A204.1 (cell line): ENCODE results near the gene DUS1L.

Experiments
- FAIRE-seq: peaks from 2 replicates; lab custom pipeline; 2012; peaks lifted over from hg19 to GRCh38; lab: Jason Lieb, UNC

The DUS1L gene

DNA sequence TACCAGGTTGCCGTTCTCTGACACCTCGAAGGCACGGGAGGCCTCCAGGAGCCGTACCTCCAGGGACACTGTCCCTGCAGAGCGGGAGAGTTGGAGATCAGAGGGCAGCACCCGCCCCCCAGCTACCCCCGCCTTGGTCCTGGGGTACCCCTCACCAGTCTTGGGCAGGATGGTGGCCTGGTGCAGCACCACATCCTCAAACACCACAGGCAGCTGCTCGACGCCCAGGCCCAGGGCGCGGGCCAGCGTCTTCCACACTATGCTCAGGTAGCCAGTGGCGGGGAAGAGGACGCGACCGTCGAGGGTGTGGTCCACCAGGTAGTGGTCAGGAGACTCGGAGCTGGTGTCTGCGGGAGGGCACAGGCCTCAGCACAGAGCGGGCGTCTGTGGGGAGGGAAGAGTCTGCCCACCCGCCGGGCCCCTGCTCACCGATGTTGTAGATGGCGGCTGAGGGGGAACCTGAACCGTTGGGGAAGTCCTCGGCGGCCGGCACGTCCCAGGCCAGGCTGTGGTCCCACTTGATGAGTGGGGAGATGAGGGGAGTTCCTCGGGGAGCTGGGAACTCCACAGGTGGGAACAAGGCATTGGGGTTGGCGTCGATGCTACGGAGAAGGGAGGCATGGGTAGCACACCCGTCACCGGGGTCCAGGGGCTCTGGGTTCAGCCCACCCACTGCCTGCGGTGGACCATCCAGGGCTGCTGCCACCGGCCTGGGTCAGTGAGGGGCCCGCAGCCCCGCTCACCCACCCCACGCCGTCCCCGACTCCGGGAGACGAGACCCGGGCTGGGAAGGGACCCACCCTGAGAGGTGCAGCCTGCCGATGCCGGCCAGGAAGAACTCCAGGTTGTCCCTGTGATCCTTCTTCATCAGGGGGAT is 22.6 kb upstream of the DUS1L start:
- FAIRE-seq, result no peak

- FAIRE-seq, result no peak
Measured at GRCh38 chr17:82086941-82087906, 21.6 kb upstream of the DUS1L start.

DNA sequence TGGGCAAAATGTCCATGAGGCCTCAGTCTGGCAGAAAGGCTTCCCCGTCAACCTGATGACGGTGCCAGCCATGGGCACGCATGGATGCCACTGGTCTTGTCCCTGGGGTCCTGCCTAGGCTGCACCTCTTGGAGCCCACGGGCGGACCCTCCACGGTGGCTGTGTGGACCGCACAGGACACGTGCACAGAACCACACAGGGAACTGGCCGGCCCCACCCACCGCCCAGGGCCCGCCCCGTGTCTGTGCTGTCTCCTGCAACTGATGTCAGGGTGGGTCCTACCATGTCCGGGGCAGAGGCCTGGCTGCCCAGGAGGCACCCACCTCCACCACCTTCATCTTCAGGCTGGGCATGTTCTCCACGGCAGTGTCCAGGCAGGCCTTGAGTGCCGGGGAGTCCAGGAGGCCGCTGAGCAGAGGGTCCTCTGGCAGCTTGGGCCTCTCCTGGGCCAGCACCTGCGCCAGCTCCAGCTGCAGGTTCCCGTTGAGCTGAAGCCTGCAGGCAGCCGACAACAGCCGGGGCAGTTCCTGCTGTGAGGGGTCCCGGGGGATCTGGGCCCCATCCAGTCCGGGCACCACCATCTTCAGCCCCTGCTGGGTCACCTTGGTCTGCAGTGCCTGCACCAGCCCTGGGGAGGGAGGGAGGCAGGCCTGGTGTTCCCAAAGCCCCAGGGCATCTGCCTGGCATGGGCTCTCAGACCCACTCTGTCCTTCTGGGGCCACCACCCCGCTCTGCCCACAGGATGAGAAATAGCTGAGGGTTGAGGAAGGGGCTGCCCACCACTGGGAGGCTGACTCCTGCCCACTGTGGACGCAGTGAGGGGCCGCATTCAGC is 20.5 kb upstream of the DUS1L start:
- no peak for FAIRE-seq

- no peak for FAIRE-seq
Measured at GRCh38 chr17:82085031-82085861, 19.6 kb upstream of the DUS1L start.

- no peak for FAIRE-seq
Measured at GRCh38 chr17:82084373-82085030, 18.9 kb upstream of the DUS1L start.

DNA sequence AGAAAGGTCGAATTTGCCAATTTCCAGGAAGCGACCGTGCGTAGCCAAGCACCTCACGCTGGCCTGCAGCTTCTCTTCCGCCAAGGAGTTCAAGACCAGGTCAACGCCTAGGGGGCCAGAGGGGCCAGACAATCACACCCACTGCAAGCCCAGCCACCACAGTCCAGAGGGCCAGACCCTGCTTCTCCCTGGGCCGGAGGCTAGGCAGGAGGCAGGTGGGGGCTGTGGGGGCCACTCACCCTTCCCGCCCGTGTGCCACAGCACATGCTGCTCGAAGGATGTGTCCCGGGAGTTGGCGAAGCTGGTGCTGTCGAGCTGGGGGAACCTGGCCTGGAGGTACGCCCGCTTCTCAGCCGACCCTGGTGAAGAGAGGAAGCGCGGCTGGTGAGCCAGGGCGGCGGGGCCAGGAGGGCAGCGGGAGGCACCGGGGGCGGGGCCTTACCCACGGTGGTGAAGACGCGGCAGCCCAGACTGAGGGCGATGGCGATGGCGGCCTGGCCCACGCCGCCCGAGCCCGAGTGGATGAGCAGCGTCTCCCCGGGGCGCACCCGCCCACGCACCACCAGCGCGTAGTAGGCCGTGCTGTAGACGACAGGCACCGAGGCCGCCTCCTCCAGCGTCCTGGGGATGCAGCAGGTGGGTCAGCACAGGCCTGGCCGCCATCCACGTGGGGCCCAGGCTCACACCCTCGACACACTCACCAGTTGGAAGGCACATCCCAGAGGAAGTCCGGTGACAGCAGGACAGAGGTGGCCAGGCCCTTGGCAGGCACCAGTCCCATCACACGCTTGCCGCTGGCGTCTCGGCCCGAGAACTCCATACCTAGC is 18.1 kb upstream of the DUS1L start:
- FAIRE-seq, result no peak

DNA sequence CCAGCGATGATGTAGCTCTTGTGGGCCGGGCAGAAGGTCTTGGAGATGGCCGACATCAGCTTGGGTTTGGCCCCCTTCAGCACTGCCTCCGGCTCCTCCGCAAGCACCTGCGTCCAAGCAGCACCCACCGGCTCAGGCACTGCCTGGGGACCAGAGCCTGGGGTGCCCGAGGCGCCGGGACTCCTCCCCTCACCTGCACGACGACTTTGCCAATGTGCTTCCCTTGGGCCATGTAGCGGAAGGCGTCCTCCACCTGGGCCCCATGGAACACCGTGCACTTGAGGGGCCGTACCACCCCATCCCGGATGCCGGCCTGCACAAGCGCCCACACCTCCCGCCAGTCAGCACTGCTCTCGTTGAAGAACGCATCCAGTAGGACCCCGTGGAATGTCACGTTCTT is 17.4 kb upstream of the DUS1L start:
- FAIRE-seq, result no peak

GRCh38 chr17:82082456-82082855 is 16.9 kb upstream of the DUS1L start:
- FAIRE-seq, result no peak

- no peak for FAIRE-seq
Measured at GRCh38 chr17:82081966-82082365, 16.4 kb upstream of the DUS1L start.

DNA sequence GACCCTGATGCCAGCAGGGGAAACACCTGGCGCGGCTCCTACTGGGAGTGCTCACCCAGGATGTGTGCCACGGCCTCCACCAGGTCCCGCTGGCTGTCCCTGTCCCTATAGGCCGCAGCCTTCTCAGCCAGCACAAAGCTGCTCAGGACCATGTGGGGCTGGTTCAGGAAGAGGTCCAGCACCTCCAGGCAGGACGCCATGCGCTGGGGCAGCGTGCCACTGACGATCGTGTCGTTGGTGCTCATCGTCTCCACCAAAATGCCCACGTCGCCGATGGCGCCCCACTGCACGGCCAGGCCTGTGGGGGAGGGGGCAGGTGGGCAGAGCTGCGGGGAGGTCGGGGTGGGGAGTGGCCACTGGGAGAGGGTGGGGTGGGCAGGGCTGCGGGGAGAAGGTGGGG is 15.9 kb upstream of the DUS1L start:
- no peak for FAIRE-seq

- no peak for FAIRE-seq
Measured at GRCh38 chr17:82080789-82081464, 15.3 kb upstream of the DUS1L start.

- FAIRE-seq, result no peak
Measured at GRCh38 chr17:82080048-82080788, 14.6 kb upstream of the DUS1L start.

DNA sequence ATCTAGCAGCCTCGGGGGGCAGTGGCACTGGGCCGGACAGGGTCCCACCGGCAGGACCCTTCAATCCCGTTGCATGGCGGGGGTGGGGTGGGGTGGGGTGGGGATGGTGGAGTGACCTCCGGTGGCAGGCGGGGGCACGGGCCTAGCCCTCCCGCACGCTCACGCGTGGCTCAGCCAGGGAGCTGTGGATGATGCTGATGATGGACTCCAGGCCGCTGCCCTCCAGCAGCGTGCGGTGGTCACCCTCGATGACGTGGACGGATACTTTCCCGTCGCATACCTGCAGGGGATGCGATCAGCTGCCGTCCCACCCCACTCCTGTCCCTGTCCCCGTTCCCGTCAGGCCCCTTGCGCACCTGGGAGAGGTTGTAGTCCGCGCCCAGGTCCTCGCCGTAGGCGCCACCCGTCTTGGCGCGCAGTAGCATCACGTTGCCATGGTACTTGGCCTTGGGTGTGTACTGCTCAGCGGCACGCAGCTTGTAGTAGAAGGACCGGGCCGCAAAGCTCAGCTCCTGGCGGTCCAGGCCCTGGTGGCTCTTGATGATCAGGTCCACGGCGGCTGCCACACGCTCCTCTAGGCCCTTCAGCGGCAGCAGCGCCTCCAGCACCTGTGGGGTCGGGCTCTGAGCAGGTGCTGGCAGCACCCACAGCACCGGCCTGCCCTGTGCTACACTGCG is 13.5 kb upstream of the DUS1L start:
- no peak for FAIRE-seq

- FAIRE-seq, result no peak
Measured at GRCh38 chr17:82078433-82078832, 12.8 kb upstream of the DUS1L start.

- FAIRE-seq, result no peak
Measured at GRCh38 chr17:82077617-82078358, 12.2 kb upstream of the DUS1L start.

GRCh38 chr17:82076785-82077591 is 11.4 kb upstream of the DUS1L start:
- FAIRE-seq, result no peak
